B cell (primary cell): ENCODE measurements around the gene PAK4. TPM values are rescaled to one million over a fixed set of nuclear protein-coding genes. Genes with fewer than 3 reads are reported as not detected.
A peak's percentile ranks its signal among the peaks of the same experiment; 100 is the strongest.

ENCODE experiments used
- ATAC-seq: fragments of 200-7000 bp; cut with Tn5 transposase; one replicate; pipeline ENCODE4 v1.10.0; 2021; ENCODE audit warnings: low read depth, mild to moderate bottlenecking, moderate number of reproducible peaks, moderate library complexity
- CTCF ChIA-PET: fragments of 350-600 bp; sonication (Branson Sonifier 250); formaldehyde crosslinking; loops from one replicate; lab custom pipeline; 2021; ENCODE audit warnings: antibody characterized with exemption, inconsistent platforms; lab: Charles Lee
- POLR2A ChIA-PET: fragments of 350-600 bp; sonication (Branson Sonifier 250); formaldehyde crosslinking; loops from one replicate; lab custom pipeline; 2021; ENCODE audit warnings: antibody characterized with exemption; lab: Charles Lee
- DNase-seq: peaks from one replicate; pipeline ENCODE4 v3.0.0; 2013
- H2AFZ ChIP-seq: 2 replicates; pipeline ENCODE4 v1.6.1; 2012; ENCODE audit warnings: mild to moderate bottlenecking, low read depth, low read length; ENCODE audit not compliant: insufficient read depth, poor library complexity, severe bottlenecking
- H3K27ac ChIP-seq, 2 donors: 1 replicate in 1 of 2; 2 replicates in 1 of 2; pipeline ENCODE4 v1.5.1; 2012 to 2013; ENCODE audit warnings: low read length in 2 of 2, mild to moderate bottlenecking in 2 of 2, moderate library complexity in 1 of 2
- H3K27me3 ChIP-seq, 4 experiments: fragments of 200-600 bp in 1 of 4; sonication (generic) in 1 of 4; replicated peaks in 1 of 4; 1 replicate in 2 of 4; 2 replicates in 2 of 4; pipeline versions ENCODE4 v1.6.1 to v1.7.0; 2013 to 2016; ENCODE audit warnings: low read length in 3 of 4, mild to moderate bottlenecking in 2 of 4, mixed read lengths in 1 of 4, moderate library complexity in 1 of 4; ENCODE audit not compliant: insufficient read depth in 4 of 4, control insufficient read depth in 3 of 4; ENCODE audit errors: control extremely low read depth in 1 of 4
- H3K36me3 ChIP-seq, 2 experiments: replicated peaks in 1 of 2; 1 replicate in 1 of 2; 2 replicates in 1 of 2; pipeline versions ENCODE4 v1.6.1 to v1.7.1; 2013; ENCODE audit warnings: low read length in 1 of 2; ENCODE audit not compliant: insufficient read depth in 2 of 2, control insufficient read depth in 1 of 2; ENCODE audit errors: control extremely low read depth in 1 of 2, extremely low read depth in 1 of 2
- H3K4me1 ChIP-seq, 2 donors: fragments of 200-600 bp in 1 of 2; sonication (generic) in 1 of 2; 1 replicate in 1 of 2; 2 replicates in 1 of 2; pipeline versions ENCODE4 v1.5.1 to v1.6.1; 2013 to 2017; ENCODE audit warnings: low read length in 2 of 2; ENCODE audit not compliant: control insufficient read depth in 2 of 2, insufficient read depth in 2 of 2
- H3K4me2 ChIP-seq: replicated peaks from 2 replicates; pipeline ENCODE3; 2012; ENCODE audit warnings: mild to moderate bottlenecking, low read depth, low read length; ENCODE audit not compliant: poor library complexity, severe bottlenecking
- H3K4me3 ChIP-seq, 5 experiments: fragments of 200-600 bp in 1 of 5; sonication (generic) in 1 of 5; 1 replicate in 3 of 5; 2 replicates in 2 of 5; pipeline versions ENCODE4 v1.5.1 to v1.7.0; 2011 to 2016; ENCODE audit warnings: low read length in 4 of 5, mild to moderate bottlenecking in 4 of 5, low read depth in 2 of 5, control low read depth in 1 of 5, moderate library complexity in 1 of 5; ENCODE audit not compliant: insufficient read depth in 1 of 5; ENCODE audit errors: control extremely low read depth in 1 of 5, extremely low read depth in 1 of 5
- H3K79me2 ChIP-seq: fragments of 200-600 bp; sonication (generic); one replicate; pipeline ENCODE4 v1.6.0; 2016; ENCODE audit warnings: low read length; ENCODE audit not compliant: control insufficient read depth, insufficient read depth
- H3K9ac ChIP-seq: fragments of 200-600 bp; sonication (generic); 2 replicates; pipeline ENCODE4 v1.6.1; 2017; ENCODE audit warnings: mild to moderate bottlenecking, low read length, moderate library complexity
- H3K9me3 ChIP-seq, 3 donors: one replicate each; pipeline versions ENCODE4 v1.6.1 to v1.7.1; 2013; ENCODE audit warnings: low read length in 2 of 3; ENCODE audit not compliant: control insufficient read depth in 2 of 3, insufficient read depth in 1 of 3; ENCODE audit errors: control extremely low read depth in 1 of 3
- H4K20me1 ChIP-seq: 2 replicates; pipeline ENCODE4 v1.6.0; 2012; ENCODE audit warnings: mild to moderate bottlenecking, low read length; ENCODE audit not compliant: insufficient read depth, control insufficient read depth, poor library complexity, severe bottlenecking
- H3K27ac Mint-ChIP-seq: one replicate; pipeline ENCODE4 v1.8.0; 2021; ENCODE audit warnings: mixed read lengths
- H3K27me3 Mint-ChIP-seq: one replicate; pipeline ENCODE4 v1.8.0; 2021; ENCODE audit warnings: mixed read lengths
- H3K4me1 Mint-ChIP-seq: one replicate; pipeline ENCODE4 v1.8.0; 2021; ENCODE audit warnings: mixed read lengths
- H3K4me3 Mint-ChIP-seq: one replicate; pipeline ENCODE4 v1.8.0; 2021; ENCODE audit warnings: mixed read lengths
- H3K9me3 Mint-ChIP-seq: one replicate; pipeline ENCODE4 v1.8.0; 2022; ENCODE audit warnings: mixed read lengths; ENCODE audit not compliant: insufficient read depth
- EZH2 ChIP-seq: IDR thresholded peaks from 2 replicates; pipeline ENCODE4 v1.6.1; 2012; ENCODE audit warnings: borderline replicate concordance, low read depth, mild to moderate bottlenecking, moderate library complexity, low read length; ENCODE audit not compliant: insufficient read depth, poor library complexity, severe bottlenecking
- WGBS: methylation state at CpG from one replicate; pipeline ENCODE4 v1.1.5; 2013; ENCODE audit warnings: missing lambda C conversion rate; ENCODE audit not compliant: insufficient coverage; 5-methylcytosine and 5-hydroxymethylcytosine counted together
- intact Hi-C: fragments of 100-400 bp; cut with micrococcal nuclease; formaldehyde crosslinking; loops from one replicate; pipeline ENCODE4 v1.10.0; 2022
- polyA plus RNA-seq: library from polyadenylated mRNA; depleted of rRNA; stranded (reverse); fragments of >200 nt; gene quantifications from 2 replicates; pipeline ENCODE4 v1.2.3, GENCODE V29; 2012
- total RNA-seq, 2 donors: library from RNA; stranded (reverse); fragments of 120-200 nt in 1 of 2; gene quantifications; 1 replicate in 1 of 2; 2 replicates in 1 of 2; pipeline versions ENCODE4 v1.2.3 to v1.2.4, GENCODE V29; 2013 to 2022
- TF ChIP-seq, protein P1 (sequence below): fragments of 200-600 bp; IDR thresholded peaks from one replicate; pipeline ENCODE4 v1.8.0; 2022; ENCODE audit warnings: antibody characterized with exemption, mild to moderate bottlenecking

The PAK4 gene
- total and polyA plus RNA-seq, 2 donors (not counting 1 experiment from before 2014, with no cell fraction given): 12.0 to 23.3 TPM

DNA sequence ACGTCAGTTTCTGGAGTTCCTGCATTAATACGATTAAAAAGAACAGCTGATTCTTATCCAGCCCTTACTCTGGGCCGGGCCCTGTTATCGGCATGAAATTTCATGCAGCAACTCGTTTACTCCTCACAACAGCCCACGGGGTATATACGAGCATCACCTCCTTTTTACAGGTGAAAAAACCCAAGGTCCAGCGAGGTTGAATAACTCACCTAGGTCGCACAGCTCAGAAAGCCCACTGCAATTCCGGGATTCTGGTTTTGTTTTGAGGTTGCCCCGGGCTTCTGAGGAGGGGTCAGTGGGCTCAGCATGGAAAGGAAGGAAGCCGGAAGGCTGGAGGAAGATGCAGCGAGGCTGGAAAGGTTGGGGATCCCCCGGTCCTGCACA lies 42.0 kb upstream of the PAK4 start:
- H3K27me3 ChIP-seq: peaks cover 0 to 44% (median 25%) of the 10 kb centered on the region in 4 experiments
- H3K4me3 Mint-ChIP-seq: no peak overlapping the region
- no peak overlapping the region for H3K27ac Mint-ChIP-seq
- peaks cover 11% of the 10 kb centered on the region for H3K4me1 Mint-ChIP-seq
- no peaks in the 10 kb centered on the region for H3K36me3 ChIP-seq
- H2AFZ ChIP-seq: no peak overlapping the region
- intact Hi-C loops: no loop called here
- peaks cover 45% of the 10 kb centered on the region for H3K27me3 Mint-ChIP-seq
- no peak overlapping the region for H3K27ac ChIP-seq
- DNase-seq (no peak), ATAC-seq (no peak)
- H3K79me2 ChIP-seq: no peaks in the 10 kb centered on the region
- no peak overlapping the region for H3K4me2 ChIP-seq
- peaks cover 0 to 3% (median 0%) of the 10 kb centered on the region in 3 donors for H3K9me3 ChIP-seq
- H3K9me3 Mint-ChIP-seq: no peaks in the 10 kb centered on the region
- H3K9ac ChIP-seq: no peak overlapping the region
- H4K20me1 ChIP-seq: no peaks in the 10 kb centered on the region
- WGBS: 2% methylated on average over 14 of the region's 14 CpGs
- ChIA-PET CTCF (no interaction called here), POLR2A (no interaction called here)
- TF ChIP-seq, protein P1, sequence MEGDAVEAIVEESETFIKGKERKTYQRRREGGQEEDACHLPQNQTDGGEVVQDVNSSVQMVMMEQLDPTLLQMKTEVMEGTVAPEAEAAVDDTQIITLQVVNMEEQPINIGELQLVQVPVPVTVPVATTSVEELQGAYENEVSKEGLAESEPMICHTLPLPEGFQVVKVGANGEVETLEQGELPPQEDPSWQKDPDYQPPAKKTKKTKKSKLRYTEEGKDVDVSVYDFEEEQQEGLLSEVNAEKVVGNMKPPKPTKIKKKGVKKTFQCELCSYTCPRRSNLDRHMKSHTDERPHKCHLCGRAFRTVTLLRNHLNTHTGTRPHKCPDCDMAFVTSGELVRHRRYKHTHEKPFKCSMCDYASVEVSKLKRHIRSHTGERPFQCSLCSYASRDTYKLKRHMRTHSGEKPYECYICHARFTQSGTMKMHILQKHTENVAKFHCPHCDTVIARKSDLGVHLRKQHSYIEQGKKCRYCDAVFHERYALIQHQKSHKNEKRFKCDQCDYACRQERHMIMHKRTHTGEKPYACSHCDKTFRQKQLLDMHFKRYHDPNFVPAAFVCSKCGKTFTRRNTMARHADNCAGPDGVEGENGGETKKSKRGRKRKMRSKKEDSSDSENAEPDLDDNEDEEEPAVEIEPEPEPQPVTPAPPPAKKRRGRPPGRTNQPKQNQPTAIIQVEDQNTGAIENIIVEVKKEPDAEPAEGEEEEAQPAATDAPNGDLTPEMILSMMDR: no peak
- TF ChIP-seq EZH2: no peak
- no peak overlapping the region for H3K4me3 ChIP-seq
- H3K4me1 ChIP-seq: peaks cover 10 to 12% of the 10 kb centered on the region in 2 donors

DNA sequence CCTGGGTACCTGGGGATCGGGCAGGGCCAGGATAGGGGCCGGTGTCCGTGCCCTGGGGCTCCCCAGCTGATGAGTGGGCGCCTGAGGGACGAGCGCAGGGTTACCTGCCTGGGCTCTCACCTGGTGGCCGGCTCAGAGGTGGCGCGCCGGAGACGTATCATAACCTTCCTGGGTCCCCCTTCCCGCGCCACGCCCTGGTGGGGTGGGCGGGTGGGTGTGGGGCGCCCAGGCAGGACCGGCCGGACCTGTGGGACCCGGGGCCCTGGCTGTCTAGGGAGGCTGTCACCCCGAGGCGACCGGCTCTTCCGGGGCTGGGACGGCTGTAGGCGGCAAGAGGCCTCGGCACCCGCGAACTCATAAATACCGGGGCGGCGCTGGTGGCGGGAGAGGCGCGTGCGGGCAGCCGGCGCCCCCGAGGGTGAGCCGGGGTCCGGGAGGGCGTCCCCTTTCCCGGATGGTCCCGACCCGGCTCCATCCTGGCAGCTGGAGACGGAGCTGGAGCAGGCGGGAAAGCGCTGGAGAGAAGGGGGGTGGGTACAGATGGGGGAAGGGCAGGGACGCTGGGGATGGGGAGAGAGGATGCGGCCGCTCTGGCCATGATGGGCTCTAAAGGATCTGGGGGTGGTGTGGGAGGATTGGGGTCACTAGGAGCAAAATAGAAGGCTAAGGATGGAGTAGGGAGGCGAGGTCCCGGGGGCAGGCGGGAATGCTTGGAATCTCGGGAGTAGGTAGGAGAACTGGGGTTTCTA lies 41.4 kb upstream of the PAK4 start, which contains the start of gene ACP7:
Gene ACP7 (plus strand): TSS at position 386 of the 749 bp plus-strand sequence. CDS start 902 bp downstream, outside the sequence.
- peaks cover 0 to 3% (median 0%) of the 10 kb centered on the region in 3 donors for H3K9me3 ChIP-seq

More for the DNA sequence above, 41.4 kb upstream of the PAK4 start, which contains the start of gene ACP7:
- no peak for TF ChIP-seq EZH2
- TF ChIP-seq, protein P1: no peak
- H3K4me1 Mint-ChIP-seq: peaks cover 11% of the 10 kb centered on the region
- Histone ChIP-seq H3K27ac (no peak within 1 kb of the TSS), H3K4me1 (peaks cover 10 to 12% of the 10 kb centered on the region in 2 donors), H3K79me2 (no peaks in the 10 kb centered on the region), H3K4me2 (peak within 1 kb of the TSS; percentile 22), H3K27me3 (peaks cover 0 to 44% (median 25%) of the 10 kb centered on the region in 4 experiments), H3K36me3 (no peaks in the 10 kb centered on the region), H3K4me3 (no peak within 1 kb of the TSS), H3K9ac (no peak within 1 kb of the TSS), H2AFZ (no peak within 1 kb of the TSS), H4K20me1 (no peaks in the 10 kb centered on the region)
- H3K4me3 Mint-ChIP-seq: no peak within 1 kb of the TSS
- H3K27me3 Mint-ChIP-seq: peaks cover 45% of the 10 kb centered on the region
- CTCF ChIA-PET: no interaction called here
- POLR2A ChIA-PET: no interaction called here
- ATAC-seq: no peak
- no peak for DNase-seq
- no peak within 1 kb of the TSS for H3K27ac Mint-ChIP-seq
- WGBS: 13% methylated on average over 53 of the region's 54 CpGs
- H3K9me3 Mint-ChIP-seq: no peaks in the 10 kb centered on the region
- intact Hi-C loops: no loop called here
